ENCODE data around the gene ZFYVE9.

DNA sequence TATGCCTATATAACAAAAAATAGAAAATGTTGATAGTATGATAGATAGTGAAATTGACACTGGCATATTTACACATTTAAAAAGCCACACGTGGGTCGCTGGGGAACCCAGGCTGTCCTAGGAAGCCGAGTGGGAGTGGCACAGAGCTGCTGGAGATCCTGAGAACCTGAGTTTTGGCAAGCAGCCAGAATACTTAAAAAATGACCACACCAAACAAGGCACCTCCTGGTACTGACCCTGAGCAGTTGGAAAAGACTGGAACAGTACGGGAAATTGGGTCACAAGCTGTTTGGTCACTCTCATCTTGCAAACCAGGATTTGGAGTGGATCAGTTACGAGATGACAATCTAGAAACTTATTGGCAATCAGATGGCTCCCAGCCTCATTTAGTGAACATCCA is 111.5 kb downstream of the ZFYVE9 start:
- TF ChIP-seq, protein P1, sequence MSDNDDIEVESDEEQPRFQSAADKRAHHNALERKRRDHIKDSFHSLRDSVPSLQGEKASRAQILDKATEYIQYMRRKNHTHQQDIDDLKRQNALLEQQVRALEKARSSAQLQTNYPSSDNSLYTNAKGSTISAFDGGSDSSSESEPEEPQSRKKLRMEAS (IDR thresholded peaks at IDR 0.05; ENCODE audit: low read depth, low read length) = no peak
- TF ChIP-seq, protein P2, sequence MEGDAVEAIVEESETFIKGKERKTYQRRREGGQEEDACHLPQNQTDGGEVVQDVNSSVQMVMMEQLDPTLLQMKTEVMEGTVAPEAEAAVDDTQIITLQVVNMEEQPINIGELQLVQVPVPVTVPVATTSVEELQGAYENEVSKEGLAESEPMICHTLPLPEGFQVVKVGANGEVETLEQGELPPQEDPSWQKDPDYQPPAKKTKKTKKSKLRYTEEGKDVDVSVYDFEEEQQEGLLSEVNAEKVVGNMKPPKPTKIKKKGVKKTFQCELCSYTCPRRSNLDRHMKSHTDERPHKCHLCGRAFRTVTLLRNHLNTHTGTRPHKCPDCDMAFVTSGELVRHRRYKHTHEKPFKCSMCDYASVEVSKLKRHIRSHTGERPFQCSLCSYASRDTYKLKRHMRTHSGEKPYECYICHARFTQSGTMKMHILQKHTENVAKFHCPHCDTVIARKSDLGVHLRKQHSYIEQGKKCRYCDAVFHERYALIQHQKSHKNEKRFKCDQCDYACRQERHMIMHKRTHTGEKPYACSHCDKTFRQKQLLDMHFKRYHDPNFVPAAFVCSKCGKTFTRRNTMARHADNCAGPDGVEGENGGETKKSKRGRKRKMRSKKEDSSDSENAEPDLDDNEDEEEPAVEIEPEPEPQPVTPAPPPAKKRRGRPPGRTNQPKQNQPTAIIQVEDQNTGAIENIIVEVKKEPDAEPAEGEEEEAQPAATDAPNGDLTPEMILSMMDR (IDR thresholded peaks at IDR 0.05; ENCODE audit: low read depth, low read length) = no peak
- TF ChIP-seq POLR2A (IDR thresholded peaks at IDR 0.05; ENCODE audit: extremely low read depth, insufficient read length) (no peak), MYC (IDR thresholded peaks at IDR 0.05; ENCODE audit: low read depth, low read length) (no peak)

Measured in NB4 (cell line).